ENCODE measurements around the gene FZD8.

FZD8 gene

GRCh38 chr10:35674843-35675242 is 32.7 kb upstream of the FZD8 start:
- Histone ChIP-seq H3K4me3 (replicated peaks; ENCODE audit: insufficient read depth, low read length) (no peak overlapping the region), H3K27ac (replicated peaks) (no peak overlapping the region), H3K27me3 (ENCODE audit: insufficient read depth, poor library complexity, severe bottlenecking) (no peaks in the 10 kb centered on the region)
- TF ChIP-seq POLR2AphosphoS5 (IDR thresholded peaks at IDR 0.05; ENCODE audit: low read depth) (no peak), CTCF (IDR thresholded peaks at IDR 0.05; ENCODE audit: insufficient read depth, low read length) (no peak)
- DNase-seq (ENCODE audit: low read depth in 1 of 2, low spot score in 1 of 2): no peak

- TF ChIP-seq REST (IDR thresholded peaks at IDR 0.05; ENCODE audit: insufficient replicate concordance, low read depth): no peak
- TF ChIP-seq POLR2AphosphoS5 (IDR thresholded peaks at IDR 0.05; ENCODE audit: low read depth): no peak
- no peak for TF ChIP-seq CTCF (IDR thresholded peaks at IDR 0.05; ENCODE audit: insufficient read depth, low read length)
- no peak for TF ChIP-seq GABPA (IDR thresholded peaks at IDR 0.05; ENCODE audit: low read depth)
- TF ChIP-seq SPI1 (IDR thresholded peaks at IDR 0.05; ENCODE audit: borderline replicate concordance, low read depth): no peak
- Histone ChIP-seq H3K27me3 (ENCODE audit: insufficient read depth, poor library complexity, severe bottlenecking) (no peaks in the 10 kb centered on the region), H3K4me3 (replicated peaks; ENCODE audit: insufficient read depth, low read length) (no peak overlapping the region), H3K27ac (replicated peaks) (no peak overlapping the region)
- DNase-seq (ENCODE audit: low read depth in 1 of 2, low spot score in 1 of 2): no peak
Measured at GRCh38 chr10:35668865-35669650, 27.0 kb upstream of the FZD8 start.

- no peak overlapping the region for H3K4me3 ChIP-seq (replicated peaks; ENCODE audit: insufficient read depth, low read length)
Measured at GRCh38 chr10:35667971-35668370, 25.9 kb upstream of the FZD8 start.

More at GRCh38 chr10:35667971-35668370, 25.9 kb upstream of the FZD8 start:
- no peak for DNase-seq (ENCODE audit: low read depth in 1 of 2, low spot score in 1 of 2)
- TF ChIP-seq GABPA (IDR thresholded peaks at IDR 0.05; ENCODE audit: low read depth) (no peak), POLR2AphosphoS5 (IDR thresholded peaks at IDR 0.05; ENCODE audit: low read depth) (no peak), CTCF (IDR thresholded peaks at IDR 0.05; ENCODE audit: insufficient read depth, low read length) (no peak), SPI1 (IDR thresholded peaks at IDR 0.05; ENCODE audit: borderline replicate concordance, low read depth) (no peak), REST (IDR thresholded peaks at IDR 0.05; ENCODE audit: insufficient replicate concordance, low read depth) (no peak)
- Histone ChIP-seq H3K27ac (replicated peaks) (no peak overlapping the region), H3K27me3 (ENCODE audit: insufficient read depth, poor library complexity, severe bottlenecking) (no peaks in the 10 kb centered on the region)
